ENCODE results near the gene EIF4G1.

EIF4G1 gene

GRCh38 chr3:184291738-184292445 lies 22.5 kb upstream of the EIF4G1 start:
- Histone ChIP-seq H3K4me3 (ENCODE audit: low read length) (no peak overlapping the region), H3K9ac (ENCODE audit: low read length) (no peak overlapping the region), H3K27me3 (ENCODE audit: control insufficient read depth, insufficient read depth, low read length) (no peaks in the 10 kb centered on the region), H3K27ac (ENCODE audit: low read depth, low read length) (no peak overlapping the region), H3K36me3 (ENCODE audit: control insufficient read depth, insufficient read depth, low read length) (no peaks in the 10 kb centered on the region), H3K4me1 (ENCODE audit: control insufficient read depth, insufficient read depth, low read length) (no peaks in the 10 kb centered on the region)

GRCh38 chr3:184295771-184296170 lies 18.6 kb upstream of the EIF4G1 start:
- H3K36me3 ChIP-seq (ENCODE audit: control insufficient read depth, insufficient read depth, low read length), result peaks cover 6% of the 10 kb centered on the region
- H3K27me3 ChIP-seq (ENCODE audit: control insufficient read depth, insufficient read depth, low read length), result no peaks in the 10 kb centered on the region
- peaks cover 10% of the 10 kb centered on the region for H3K4me1 ChIP-seq (ENCODE audit: control insufficient read depth, insufficient read depth, low read length)
- no peak overlapping the region for H3K9ac ChIP-seq (ENCODE audit: low read length)
- H3K4me3 ChIP-seq (ENCODE audit: low read length), result no peak overlapping the region
- no peak overlapping the region for H3K27ac ChIP-seq (ENCODE audit: low read depth, low read length)

- Histone ChIP-seq H3K4me1 (ENCODE audit: control insufficient read depth, insufficient read depth, low read length) (peaks cover 10% of the 10 kb centered on the region), H3K27ac (ENCODE audit: low read depth, low read length) (no peak overlapping the region), H3K36me3 (ENCODE audit: control insufficient read depth, insufficient read depth, low read length) (peaks cover 12% of the 10 kb centered on the region), H3K27me3 (ENCODE audit: control insufficient read depth, insufficient read depth, low read length) (no peaks in the 10 kb centered on the region), H3K9ac (ENCODE audit: low read length) (no peak overlapping the region), H3K4me3 (ENCODE audit: low read length) (no peak overlapping the region)
Measured at GRCh38 chr3:184296616-184297015, 17.8 kb upstream of the EIF4G1 start.

- H3K27ac ChIP-seq (ENCODE audit: low read depth, low read length), result peak within 1 kb of the TSS; percentile 87
- H3K27me3 ChIP-seq (ENCODE audit: control insufficient read depth, insufficient read depth, low read length), result no peaks in the 10 kb centered on the region
- peaks cover 10% of the 10 kb centered on the region for H3K4me1 ChIP-seq (ENCODE audit: control insufficient read depth, insufficient read depth, low read length)
- peak within 1 kb of the TSS; percentile 95 for H3K4me3 ChIP-seq (ENCODE audit: low read length)
- H3K36me3 ChIP-seq (ENCODE audit: control insufficient read depth, insufficient read depth, low read length), result peaks cover 35% of the 10 kb centered on the region
- H3K9ac ChIP-seq (ENCODE audit: low read length), result peak within 1 kb of the TSS; percentile 74
Measured at GRCh38 chr3:184298759-184299487, 15.5 kb upstream of the EIF4G1 start, which contains the start of gene PSMD2. TSS of gene PSMD2 (plus strand) at chr3:184299241. CDS start at chr3:184299267, 26 bp downstream.

- peaks cover 10% of the 10 kb centered on the region for H3K4me1 ChIP-seq (ENCODE audit: control insufficient read depth, insufficient read depth, low read length)
- no peaks in the 10 kb centered on the region for H3K27me3 ChIP-seq (ENCODE audit: control insufficient read depth, insufficient read depth, low read length)
- peak overlapping the region; percentile 95 for H3K4me3 ChIP-seq (ENCODE audit: low read length)
- peaks cover 43% of the 10 kb centered on the region for H3K36me3 ChIP-seq (ENCODE audit: control insufficient read depth, insufficient read depth, low read length)
- H3K27ac ChIP-seq (ENCODE audit: low read depth, low read length), result peak overlapping the region; percentile 57
- H3K9ac ChIP-seq (ENCODE audit: low read length), result peak overlapping the region; percentile 74
Measured at GRCh38 chr3:184299488-184300377, 14.7 kb upstream of the EIF4G1 start.

GRCh38 chr3:184300378-184300720 lies 14.1 kb upstream of the EIF4G1 start:
- peaks cover 43% of the 10 kb centered on the region for H3K36me3 ChIP-seq (ENCODE audit: control insufficient read depth, insufficient read depth, low read length)
- no peak overlapping the region for H3K27ac ChIP-seq (ENCODE audit: low read depth, low read length)
- peak overlapping the region; percentile 95 for H3K4me3 ChIP-seq (ENCODE audit: low read length)
- no peaks in the 10 kb centered on the region for H3K27me3 ChIP-seq (ENCODE audit: control insufficient read depth, insufficient read depth, low read length)
- no peak overlapping the region for H3K9ac ChIP-seq (ENCODE audit: low read length)
- H3K4me1 ChIP-seq (ENCODE audit: control insufficient read depth, insufficient read depth, low read length), result peaks cover 10% of the 10 kb centered on the region

GRCh38 chr3:184305577-184305976 lies 8.8 kb upstream of the EIF4G1 start:
- Histone ChIP-seq H3K4me3 (ENCODE audit: low read length) (no peak overlapping the region), H3K27ac (ENCODE audit: low read depth, low read length) (no peak overlapping the region), H3K9ac (ENCODE audit: low read length) (no peak overlapping the region), H3K27me3 (ENCODE audit: control insufficient read depth, insufficient read depth, low read length) (no peaks in the 10 kb centered on the region), H3K4me1 (ENCODE audit: control insufficient read depth, insufficient read depth, low read length) (no peaks in the 10 kb centered on the region), H3K36me3 (ENCODE audit: control insufficient read depth, insufficient read depth, low read length) (peaks cover 69% of the 10 kb centered on the region)

GRCh38 chr3:184306341-184306972 lies 7.9 kb upstream of the EIF4G1 start:
- Histone ChIP-seq H3K36me3 (ENCODE audit: control insufficient read depth, insufficient read depth, low read length) (peaks cover 62% of the 10 kb centered on the region), H3K27me3 (ENCODE audit: control insufficient read depth, insufficient read depth, low read length) (no peaks in the 10 kb centered on the region), H3K9ac (ENCODE audit: low read length) (no peak overlapping the region), H3K4me1 (ENCODE audit: control insufficient read depth, insufficient read depth, low read length) (no peaks in the 10 kb centered on the region), H3K4me3 (ENCODE audit: low read length) (no peak overlapping the region), H3K27ac (ENCODE audit: low read depth, low read length) (no peak overlapping the region)

- Histone ChIP-seq H3K36me3 (ENCODE audit: control insufficient read depth, insufficient read depth, low read length) (peaks cover 49% of the 10 kb centered on the region), H3K4me3 (ENCODE audit: low read length) (no peak overlapping the region), H3K9ac (ENCODE audit: low read length) (no peak overlapping the region), H3K27ac (ENCODE audit: low read depth, low read length) (no peak overlapping the region), H3K27me3 (ENCODE audit: control insufficient read depth, insufficient read depth, low read length) (no peaks in the 10 kb centered on the region), H3K4me1 (ENCODE audit: control insufficient read depth, insufficient read depth, low read length) (no peaks in the 10 kb centered on the region)
Measured at GRCh38 chr3:184307915-184308314, 6.5 kb upstream of the EIF4G1 start.

- Histone ChIP-seq H3K4me3 (ENCODE audit: low read length) (no peak overlapping the region), H3K27me3 (ENCODE audit: control insufficient read depth, insufficient read depth, low read length) (no peaks in the 10 kb centered on the region), H3K4me1 (ENCODE audit: control insufficient read depth, insufficient read depth, low read length) (no peaks in the 10 kb centered on the region), H3K36me3 (ENCODE audit: control insufficient read depth, insufficient read depth, low read length) (peaks cover 40% of the 10 kb centered on the region), H3K27ac (ENCODE audit: low read depth, low read length) (no peak overlapping the region), H3K9ac (ENCODE audit: low read length) (no peak overlapping the region)
Measured at GRCh38 chr3:184308744-184309143, 5.7 kb upstream of the EIF4G1 start.

- no peak overlapping the region for H3K4me3 ChIP-seq (ENCODE audit: low read length)
- peaks cover 7% of the 10 kb centered on the region for H3K4me1 ChIP-seq (ENCODE audit: control insufficient read depth, insufficient read depth, low read length)
- H3K27ac ChIP-seq (ENCODE audit: low read depth, low read length), result no peak overlapping the region
- H3K9ac ChIP-seq (ENCODE audit: low read length), result no peak overlapping the region
- H3K27me3 ChIP-seq (ENCODE audit: control insufficient read depth, insufficient read depth, low read length), result no peaks in the 10 kb centered on the region
- H3K36me3 ChIP-seq (ENCODE audit: control insufficient read depth, insufficient read depth, low read length), result peaks cover 18% of the 10 kb centered on the region
Measured at GRCh38 chr3:184311633-184312032, 2.8 kb upstream of the EIF4G1 start.
